ENCODE results near the gene GORASP2. TPM values are rescaled to one million over a fixed set of nuclear protein-coding genes. Genes with fewer than 3 reads are reported as not detected.

GORASP2 gene
- total RNA-seq, 1 donor from 2014 or later: 38.8 TPM

- H3K27ac Mint-ChIP-seq (ENCODE audit: unreplicated experiment): no peak overlapping the region
- no peak overlapping the region for H3K4me3 Mint-ChIP-seq (ENCODE audit: unreplicated experiment)
- TF ChIP-seq, protein P1, sequence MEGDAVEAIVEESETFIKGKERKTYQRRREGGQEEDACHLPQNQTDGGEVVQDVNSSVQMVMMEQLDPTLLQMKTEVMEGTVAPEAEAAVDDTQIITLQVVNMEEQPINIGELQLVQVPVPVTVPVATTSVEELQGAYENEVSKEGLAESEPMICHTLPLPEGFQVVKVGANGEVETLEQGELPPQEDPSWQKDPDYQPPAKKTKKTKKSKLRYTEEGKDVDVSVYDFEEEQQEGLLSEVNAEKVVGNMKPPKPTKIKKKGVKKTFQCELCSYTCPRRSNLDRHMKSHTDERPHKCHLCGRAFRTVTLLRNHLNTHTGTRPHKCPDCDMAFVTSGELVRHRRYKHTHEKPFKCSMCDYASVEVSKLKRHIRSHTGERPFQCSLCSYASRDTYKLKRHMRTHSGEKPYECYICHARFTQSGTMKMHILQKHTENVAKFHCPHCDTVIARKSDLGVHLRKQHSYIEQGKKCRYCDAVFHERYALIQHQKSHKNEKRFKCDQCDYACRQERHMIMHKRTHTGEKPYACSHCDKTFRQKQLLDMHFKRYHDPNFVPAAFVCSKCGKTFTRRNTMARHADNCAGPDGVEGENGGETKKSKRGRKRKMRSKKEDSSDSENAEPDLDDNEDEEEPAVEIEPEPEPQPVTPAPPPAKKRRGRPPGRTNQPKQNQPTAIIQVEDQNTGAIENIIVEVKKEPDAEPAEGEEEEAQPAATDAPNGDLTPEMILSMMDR (IDR thresholded peaks at IDR 0.05; ENCODE audit: partially characterized antibody, unreplicated experiment): no peak
- H3K27me3 Mint-ChIP-seq (ENCODE audit: unreplicated experiment): no peaks in the 10 kb centered on the region
- no peaks in the 10 kb centered on the region for H3K9me3 Mint-ChIP-seq (ENCODE audit: unreplicated experiment)
- no peaks in the 10 kb centered on the region for H3K36me3 Mint-ChIP-seq (ENCODE audit: unreplicated experiment)
- no peaks in the 10 kb centered on the region for H3K4me1 Mint-ChIP-seq (ENCODE audit: low read depth, unreplicated experiment)
- no peak for DNase-seq
Observed at GRCh38 chr2:170991398-170992182, 62.5 kb downstream of the GORASP2 start.

DNA sequence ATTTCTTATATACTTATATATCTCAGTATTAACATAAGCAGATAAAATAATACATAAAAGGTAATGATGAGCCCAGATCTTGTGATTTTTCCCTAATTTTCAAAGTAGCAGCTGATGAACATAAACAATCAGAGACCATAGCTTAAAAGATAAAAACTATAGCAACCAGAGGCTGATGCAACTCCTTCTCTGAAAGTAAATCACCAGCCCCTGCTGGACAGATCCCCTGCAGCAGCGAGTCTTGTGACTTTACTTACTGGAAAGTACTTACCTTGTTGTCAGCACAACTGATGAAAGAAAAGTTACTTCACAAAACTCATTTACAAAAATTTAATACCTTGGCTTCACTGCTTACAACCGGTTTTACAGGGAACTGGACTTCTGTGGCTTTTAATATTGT is 67.3 kb downstream of the GORASP2 start:
- Mint-ChIP-seq H3K4me1 (ENCODE audit: low read depth, unreplicated experiment) (no peaks in the 10 kb centered on the region), H3K36me3 (ENCODE audit: unreplicated experiment) (no peaks in the 10 kb centered on the region), H3K27ac (ENCODE audit: unreplicated experiment) (no peak overlapping the region), H3K4me3 (ENCODE audit: unreplicated experiment) (no peak overlapping the region), H3K27me3 (ENCODE audit: unreplicated experiment) (no peaks in the 10 kb centered on the region), H3K9me3 (ENCODE audit: unreplicated experiment) (no peaks in the 10 kb centered on the region)
- TF ChIP-seq, protein P1 (IDR thresholded peaks at IDR 0.05; ENCODE audit: partially characterized antibody, unreplicated experiment): no peak
- no peak for DNase-seq

- no peaks in the 10 kb centered on the region for H3K36me3 Mint-ChIP-seq (ENCODE audit: unreplicated experiment)
- no peaks in the 10 kb centered on the region for H3K27me3 Mint-ChIP-seq (ENCODE audit: unreplicated experiment)
- no peak overlapping the region for H3K4me3 Mint-ChIP-seq (ENCODE audit: unreplicated experiment)
- H3K9me3 Mint-ChIP-seq (ENCODE audit: unreplicated experiment): peaks cover 3% of the 10 kb centered on the region
- H3K4me1 Mint-ChIP-seq (ENCODE audit: low read depth, unreplicated experiment): no peaks in the 10 kb centered on the region
- no peak overlapping the region for H3K27ac Mint-ChIP-seq (ENCODE audit: unreplicated experiment)
- TF ChIP-seq, protein P1 (IDR thresholded peaks at IDR 0.05; ENCODE audit: partially characterized antibody, unreplicated experiment): no peak
- no peak for DNase-seq
Observed at GRCh38 chr2:170997893-170998597, 69.0 kb downstream of the GORASP2 start.

DNA sequence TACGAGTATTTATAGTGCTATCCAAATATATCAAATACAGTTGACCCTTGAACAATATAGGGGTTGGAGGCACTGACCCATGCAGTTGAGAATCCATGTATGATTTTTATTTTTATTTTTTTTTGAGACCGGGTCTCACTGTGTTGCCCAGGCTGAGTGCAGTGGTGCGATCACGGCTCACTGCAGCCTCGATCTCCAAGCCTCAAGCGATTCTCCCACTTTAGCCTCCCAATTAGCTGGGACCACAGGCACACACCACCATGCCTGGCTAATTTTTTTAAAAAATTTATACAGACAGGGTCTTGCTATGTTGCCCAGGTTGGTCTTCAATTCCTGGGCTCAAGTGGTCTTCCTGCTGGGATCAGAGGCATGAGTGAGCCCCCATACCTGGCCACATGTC is 70.6 kb downstream of the GORASP2 start:
- no peak overlapping the region for H3K4me3 Mint-ChIP-seq (ENCODE audit: unreplicated experiment)
- no peaks in the 10 kb centered on the region for H3K4me1 Mint-ChIP-seq (ENCODE audit: low read depth, unreplicated experiment)
- H3K27ac Mint-ChIP-seq (ENCODE audit: unreplicated experiment): no peak overlapping the region
- no peaks in the 10 kb centered on the region for H3K27me3 Mint-ChIP-seq (ENCODE audit: unreplicated experiment)
- DNase-seq: no peak
- peaks cover 3% of the 10 kb centered on the region for H3K9me3 Mint-ChIP-seq (ENCODE audit: unreplicated experiment)
- TF ChIP-seq, protein P1 (IDR thresholded peaks at IDR 0.05; ENCODE audit: partially characterized antibody, unreplicated experiment): no peak
- H3K36me3 Mint-ChIP-seq (ENCODE audit: unreplicated experiment): no peaks in the 10 kb centered on the region

GRCh38 chr2:171004363-171004762 is 75.3 kb downstream of the GORASP2 start:
- H3K4me1 Mint-ChIP-seq (ENCODE audit: low read depth, unreplicated experiment): no peaks in the 10 kb centered on the region
- no peak overlapping the region for H3K27ac Mint-ChIP-seq (ENCODE audit: unreplicated experiment)
- H3K9me3 Mint-ChIP-seq (ENCODE audit: unreplicated experiment): peaks cover 3% of the 10 kb centered on the region
- H3K36me3 Mint-ChIP-seq (ENCODE audit: unreplicated experiment): no peaks in the 10 kb centered on the region
- TF ChIP-seq, protein P1 (IDR thresholded peaks at IDR 0.05; ENCODE audit: partially characterized antibody, unreplicated experiment): no peak
- H3K27me3 Mint-ChIP-seq (ENCODE audit: unreplicated experiment): no peaks in the 10 kb centered on the region
- DNase-seq: no peak
- no peak overlapping the region for H3K4me3 Mint-ChIP-seq (ENCODE audit: unreplicated experiment)
